ENCODE data around the gene CD9.

Gene CD9

DNA sequence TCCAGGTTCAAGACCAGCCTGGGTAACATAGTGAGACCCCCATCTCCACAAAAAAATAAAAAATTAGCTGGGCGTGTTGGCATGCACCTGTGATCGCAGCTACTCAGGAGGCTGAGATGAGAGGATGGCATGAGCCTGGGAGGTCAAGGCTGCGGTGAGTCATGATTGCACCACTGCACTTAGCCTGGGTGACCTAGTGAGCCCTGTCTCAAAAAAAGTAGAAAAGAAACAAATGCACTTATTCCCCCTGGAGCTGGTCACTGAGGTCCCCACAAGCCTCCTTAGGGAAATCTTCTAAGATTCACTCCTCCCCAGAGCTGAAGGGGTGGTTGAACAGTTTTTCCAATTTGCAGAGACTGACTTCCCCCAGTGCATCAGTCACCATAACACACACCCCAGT lies 1.6 kb downstream of the CD9 start:
- Histone ChIP-seq H3K4me1 (ENCODE audit: insufficient read depth, low read length, severe bottlenecking) (peaks cover 73% of the 10 kb centered on the region), H3K9ac (ENCODE audit: low read length) (peak overlapping the region; percentile 81; the same call in 1 of the 2 replicates)

DNA sequence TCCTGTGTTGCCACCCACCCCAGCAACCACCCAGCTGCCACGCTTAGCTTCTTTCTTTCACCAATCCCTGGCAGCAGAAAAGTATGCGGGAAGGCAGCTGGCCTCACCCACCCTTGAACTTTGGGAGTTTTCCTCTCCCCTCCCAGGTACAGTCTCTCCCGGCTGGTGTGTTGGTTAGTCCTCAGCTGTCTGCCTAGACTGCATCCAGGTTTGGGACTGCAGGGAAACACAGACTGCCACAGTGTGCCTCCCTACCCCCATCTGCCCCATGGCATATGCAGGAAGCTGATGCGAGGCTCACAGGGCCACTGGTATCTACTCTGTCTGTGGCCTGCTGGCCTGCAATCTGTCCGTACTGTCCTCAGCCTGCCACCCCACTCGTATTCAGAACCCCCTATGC lies 2.1 kb downstream of the CD9 start:
- H3K27me3 ChIP-seq (ENCODE audit: insufficient read depth, low read length): no peaks in the 10 kb centered on the region
- H3K4me1 ChIP-seq (ENCODE audit: insufficient read depth, low read length, severe bottlenecking): peaks cover 74% of the 10 kb centered on the region
- H3K36me3 ChIP-seq (ENCODE audit: insufficient read depth, low read length): no peaks in the 10 kb centered on the region
- H3K4me2 ChIP-seq (ENCODE audit: low read length): peak overlapping the region; percentile 69
- H4K20me1 ChIP-seq (ENCODE audit: insufficient read depth, low read length): no peaks in the 10 kb centered on the region
- no peak for TF ChIP-seq EZH2 (IDR thresholded peaks at IDR 0.05; ENCODE audit: borderline replicate concordance, low read length)
- TF ChIP-seq, protein P1, sequence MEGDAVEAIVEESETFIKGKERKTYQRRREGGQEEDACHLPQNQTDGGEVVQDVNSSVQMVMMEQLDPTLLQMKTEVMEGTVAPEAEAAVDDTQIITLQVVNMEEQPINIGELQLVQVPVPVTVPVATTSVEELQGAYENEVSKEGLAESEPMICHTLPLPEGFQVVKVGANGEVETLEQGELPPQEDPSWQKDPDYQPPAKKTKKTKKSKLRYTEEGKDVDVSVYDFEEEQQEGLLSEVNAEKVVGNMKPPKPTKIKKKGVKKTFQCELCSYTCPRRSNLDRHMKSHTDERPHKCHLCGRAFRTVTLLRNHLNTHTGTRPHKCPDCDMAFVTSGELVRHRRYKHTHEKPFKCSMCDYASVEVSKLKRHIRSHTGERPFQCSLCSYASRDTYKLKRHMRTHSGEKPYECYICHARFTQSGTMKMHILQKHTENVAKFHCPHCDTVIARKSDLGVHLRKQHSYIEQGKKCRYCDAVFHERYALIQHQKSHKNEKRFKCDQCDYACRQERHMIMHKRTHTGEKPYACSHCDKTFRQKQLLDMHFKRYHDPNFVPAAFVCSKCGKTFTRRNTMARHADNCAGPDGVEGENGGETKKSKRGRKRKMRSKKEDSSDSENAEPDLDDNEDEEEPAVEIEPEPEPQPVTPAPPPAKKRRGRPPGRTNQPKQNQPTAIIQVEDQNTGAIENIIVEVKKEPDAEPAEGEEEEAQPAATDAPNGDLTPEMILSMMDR (IDR thresholded peaks at IDR 0.05; ENCODE audit: low read length): no peak
- peak overlapping the region; percentile 81; the same call in 1 of the 2 replicates for H3K9ac ChIP-seq (ENCODE audit: low read length)
- no peaks in the 10 kb centered on the region for H3F3A ChIP-seq (ENCODE audit: insufficient read depth, low read length)
- 0 out of 2 replicates have a peak, but pooled peaks cover 10% of the 10 kb centered on the region for H3K79me2 ChIP-seq (ENCODE audit: insufficient read depth, low read length)
- no peaks in the 10 kb centered on the region for H3K9me2 ChIP-seq (ENCODE audit: low read depth, low read length)
- no peak overlapping the region for H2AFZ ChIP-seq (ENCODE audit: low read length)
- H3K27ac ChIP-seq (ENCODE audit: low read depth, low read length, poor library complexity, severe bottlenecking): peak overlapping the region; percentile 85
- peak overlapping the region; percentile 74 for H3K4me3 ChIP-seq (ENCODE audit: low read depth, low read length, poor library complexity, severe bottlenecking)
- no peaks in the 10 kb centered on the region for H3K9me3 ChIP-seq (ENCODE audit: low read length)

More for the DNA sequence above, 1.6 kb downstream of the CD9 start:
- Histone ChIP-seq H3K36me3 (ENCODE audit: insufficient read depth, low read length) (no peaks in the 10 kb centered on the region), H3K4me3 (ENCODE audit: low read depth, low read length, poor library complexity, severe bottlenecking) (peak overlapping the region; percentile 74), H3K27ac (ENCODE audit: low read depth, low read length, poor library complexity, severe bottlenecking) (peak overlapping the region; percentile 85), H3K9me2 (ENCODE audit: low read depth, low read length) (no peaks in the 10 kb centered on the region), H3K4me2 (ENCODE audit: low read length) (peak overlapping the region; percentile 69), H3K27me3 (ENCODE audit: insufficient read depth, low read length) (no peaks in the 10 kb centered on the region), H3K79me2 (ENCODE audit: insufficient read depth, low read length) (0 out of 2 replicates have a peak, but pooled peaks cover 10% of the 10 kb centered on the region), H3K9me3 (ENCODE audit: low read length) (no peaks in the 10 kb centered on the region), H4K20me1 (ENCODE audit: insufficient read depth, low read length) (no peaks in the 10 kb centered on the region), H2AFZ (ENCODE audit: low read length) (no peak overlapping the region), H3F3A (ENCODE audit: insufficient read depth, low read length) (no peaks in the 10 kb centered on the region)
- TF ChIP-seq, protein P1 (IDR thresholded peaks at IDR 0.05; ENCODE audit: low read length): no peak
- TF ChIP-seq EZH2 (IDR thresholded peaks at IDR 0.05; ENCODE audit: borderline replicate concordance, low read length): no peak

DNA sequence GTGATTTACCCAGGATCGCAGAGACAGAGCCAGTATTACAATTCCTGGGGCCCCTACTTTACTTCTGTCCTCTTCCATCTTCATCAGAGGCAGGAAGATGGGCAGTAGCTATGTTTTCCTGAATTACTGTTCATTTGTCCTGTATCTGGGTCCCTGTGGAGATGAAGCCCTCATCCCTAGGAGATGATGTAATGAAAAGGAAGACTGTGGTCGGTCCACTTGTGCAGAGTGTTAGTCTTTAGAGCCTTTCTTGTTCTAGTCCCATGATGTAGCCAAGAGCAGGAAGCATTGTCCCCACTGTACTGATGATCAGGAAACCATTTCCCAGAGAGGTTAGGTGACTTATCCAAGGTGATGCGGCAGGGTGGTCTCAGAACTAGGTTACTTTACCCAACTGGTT lies 2.6 kb downstream of the CD9 start:
- Histone ChIP-seq H3K9me3 (ENCODE audit: low read length) (no peaks in the 10 kb centered on the region), H3K4me2 (ENCODE audit: low read length) (peak overlapping the region; percentile 69), H3F3A (ENCODE audit: insufficient read depth, low read length) (no peaks in the 10 kb centered on the region), H3K9me2 (ENCODE audit: low read depth, low read length) (no peaks in the 10 kb centered on the region), H3K4me3 (ENCODE audit: low read depth, low read length, poor library complexity, severe bottlenecking) (peak overlapping the region; percentile 74), H3K27ac (ENCODE audit: low read depth, low read length, poor library complexity, severe bottlenecking) (peak overlapping the region; percentile 85), H2AFZ (ENCODE audit: low read length) (no peak overlapping the region), H3K79me2 (ENCODE audit: insufficient read depth, low read length) (0 out of 2 replicates have a peak, but pooled peaks cover 10% of the 10 kb centered on the region), H3K4me1 (ENCODE audit: insufficient read depth, low read length, severe bottlenecking) (peaks cover 76% of the 10 kb centered on the region), H3K36me3 (ENCODE audit: insufficient read depth, low read length) (no peaks in the 10 kb centered on the region), H3K9ac (ENCODE audit: low read length) (peak overlapping the region; percentile 81; the same call in 1 of the 2 replicates), H4K20me1 (ENCODE audit: insufficient read depth, low read length) (no peaks in the 10 kb centered on the region), H3K27me3 (ENCODE audit: insufficient read depth, low read length) (no peaks in the 10 kb centered on the region)
- no peak for TF ChIP-seq EZH2 (IDR thresholded peaks at IDR 0.05; ENCODE audit: borderline replicate concordance, low read length)
- TF ChIP-seq, protein P1 (IDR thresholded peaks at IDR 0.05; ENCODE audit: low read length): no peak

All from OCI-LY1 (cell line).